Fibroblast of gingiva (primary cell): Measurements from ENCODE around the gene RNF180.
"Not testable (repeated sequence)": the region's sequence is repeated elsewhere in the genome, so short reads cannot be mapped to it uniquely, and the experiment has no call there.

ENCODE experiments used
- DNase-seq: peaks from one replicate; pipeline ENCODE4 v3.0.0-alpha.2; 2011; ENCODE audit warnings: low read depth

The RNF180 gene

DNA sequence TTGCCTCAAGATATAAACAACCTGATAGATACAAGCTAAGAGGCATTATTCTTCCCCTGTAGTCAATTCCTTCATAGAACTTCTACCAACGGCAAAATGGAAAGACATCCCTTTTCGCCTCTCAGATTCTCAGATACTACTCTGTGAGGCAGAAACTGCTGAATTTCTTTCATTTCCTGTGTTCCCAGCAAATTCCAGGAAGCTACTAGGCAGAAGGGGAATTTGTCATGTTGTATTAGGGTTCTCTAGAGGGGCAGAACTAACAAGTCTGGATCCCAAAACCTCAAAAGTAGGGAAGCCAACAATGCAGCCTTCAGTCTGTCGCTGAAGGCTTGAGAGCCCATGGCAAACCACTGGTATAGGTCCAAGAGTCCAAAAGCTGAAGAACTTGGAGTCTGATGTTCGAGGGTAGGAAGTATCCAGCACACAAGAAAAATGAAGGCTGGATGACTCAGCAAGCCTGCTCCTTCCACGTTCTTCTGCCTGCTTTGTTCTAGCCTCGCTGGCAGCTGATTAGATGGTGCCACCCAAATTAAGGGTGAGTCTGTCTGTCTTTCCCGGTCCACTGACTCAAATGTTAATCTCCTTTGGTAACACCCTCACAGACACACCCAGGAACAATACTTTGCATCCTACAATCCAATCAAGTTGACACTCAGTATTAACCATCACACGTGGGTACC, 15.2 kb downstream of the RNF180 start:
- no peak for DNase-seq

DNA sequence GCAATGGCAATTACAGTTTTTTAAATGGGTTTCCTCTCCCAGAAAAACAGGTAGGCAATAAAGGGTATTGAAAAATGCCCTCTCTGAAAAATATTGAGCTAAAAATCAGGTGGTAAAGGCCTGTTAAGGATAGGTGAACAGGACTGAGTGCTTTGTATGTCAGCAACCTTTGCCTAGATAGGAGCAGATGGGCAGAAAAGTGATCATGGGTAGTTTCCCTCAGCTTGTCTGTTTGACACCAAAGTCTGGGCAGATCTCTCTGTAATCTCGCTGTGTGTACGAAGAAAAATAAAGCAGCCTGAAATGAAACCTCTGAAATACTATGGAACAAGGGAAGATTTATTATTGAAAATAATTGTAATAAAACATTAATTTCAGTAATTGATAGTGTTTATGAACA, 15.8 kb downstream of the RNF180 start:
- no peak for DNase-seq

DNA sequence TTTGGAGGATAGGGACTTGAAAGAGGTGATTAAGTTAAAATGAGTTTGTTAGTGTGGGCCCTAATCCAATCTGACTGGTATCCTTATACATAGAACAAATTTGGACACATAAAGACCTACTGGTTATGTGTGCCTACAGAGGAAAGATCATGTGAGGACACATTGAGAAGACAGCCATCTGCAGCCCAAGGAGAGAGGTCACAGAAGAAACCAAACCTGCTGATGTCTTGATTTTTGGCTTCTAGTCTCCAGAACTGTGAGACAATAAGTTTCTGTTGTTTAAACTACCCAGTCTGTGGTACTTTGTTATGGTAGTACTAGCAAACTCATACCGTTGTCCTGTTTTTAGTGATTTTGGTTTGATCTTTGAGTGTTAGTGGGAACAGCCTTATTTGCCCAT, 18.3 kb downstream of the RNF180 start:
- no peak for DNase-seq

DNA sequence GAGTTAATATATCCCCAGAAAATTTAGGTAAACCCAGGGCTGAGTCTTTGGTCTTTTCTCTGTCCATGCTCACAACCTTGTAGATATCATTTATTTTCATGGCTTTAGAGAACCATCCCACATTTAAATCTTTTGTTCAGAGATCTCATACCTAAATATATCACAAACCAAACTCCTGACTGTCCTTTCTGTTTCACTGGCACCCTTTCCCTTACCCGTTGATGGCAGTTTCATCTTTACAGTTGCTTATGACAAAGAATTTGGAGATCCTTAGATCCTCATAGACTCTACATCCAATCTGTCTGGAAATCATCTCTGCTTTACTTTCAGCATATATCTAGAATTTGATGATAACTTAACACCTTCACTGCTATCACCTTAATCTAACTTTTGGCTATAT, 19.2 kb downstream of the RNF180 start:
- DNase-seq, result no peak

DNA sequence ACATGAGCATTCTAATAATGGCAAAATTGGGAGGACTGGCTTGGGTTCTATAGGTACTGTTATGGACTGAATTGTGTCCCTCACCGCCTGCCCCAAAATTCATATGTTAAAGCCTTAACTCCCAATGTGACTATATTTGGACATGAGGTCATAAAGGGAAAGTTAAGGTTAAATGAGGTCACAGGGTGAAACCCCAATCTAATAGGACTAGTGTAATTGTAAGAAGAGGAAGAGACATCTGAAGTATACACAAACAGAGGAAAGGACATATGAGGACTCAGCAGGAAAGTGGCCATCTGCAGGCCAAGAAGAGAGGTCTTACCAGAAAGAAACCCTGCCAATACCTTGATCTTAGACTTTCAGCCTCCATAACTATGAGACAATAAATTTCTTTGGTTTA, 23.1 kb downstream of the RNF180 start:
- no peak for DNase-seq

DNA sequence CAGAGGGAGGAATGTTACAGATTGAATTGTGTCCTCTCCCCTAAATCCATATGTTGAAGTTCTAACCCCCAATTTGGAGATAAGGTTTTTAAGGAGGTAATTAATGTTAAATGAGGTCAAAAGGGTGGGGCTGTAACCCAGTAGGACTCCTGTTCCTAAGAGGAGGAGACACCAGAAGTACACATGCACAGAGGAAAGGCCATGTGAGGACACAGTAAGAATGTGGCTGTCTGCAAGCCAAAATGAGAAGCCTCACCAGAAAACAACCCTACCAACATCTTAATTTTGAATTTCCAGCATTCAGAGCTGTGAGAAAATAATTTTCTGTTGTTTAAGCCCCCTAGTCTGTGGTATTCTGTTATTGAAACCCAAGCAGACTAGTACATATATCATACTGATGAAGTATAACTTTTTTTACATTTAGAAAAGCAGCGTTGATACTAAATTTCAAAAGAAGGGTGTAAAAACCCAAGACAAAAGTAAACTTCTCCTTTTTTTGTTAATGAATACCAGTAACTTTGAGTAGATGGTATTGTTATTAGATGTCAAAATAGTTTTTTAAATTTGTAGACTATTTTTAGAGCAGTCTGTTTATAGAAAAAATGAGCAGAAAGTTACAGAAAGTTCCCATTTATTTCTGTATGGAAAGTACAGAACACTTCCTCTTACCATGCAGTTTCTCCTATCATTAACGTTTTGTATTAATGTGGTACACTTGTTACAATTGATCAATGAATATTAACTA, 25.1 kb downstream of the RNF180 start:
- DNase-seq, result no peak

DNA sequence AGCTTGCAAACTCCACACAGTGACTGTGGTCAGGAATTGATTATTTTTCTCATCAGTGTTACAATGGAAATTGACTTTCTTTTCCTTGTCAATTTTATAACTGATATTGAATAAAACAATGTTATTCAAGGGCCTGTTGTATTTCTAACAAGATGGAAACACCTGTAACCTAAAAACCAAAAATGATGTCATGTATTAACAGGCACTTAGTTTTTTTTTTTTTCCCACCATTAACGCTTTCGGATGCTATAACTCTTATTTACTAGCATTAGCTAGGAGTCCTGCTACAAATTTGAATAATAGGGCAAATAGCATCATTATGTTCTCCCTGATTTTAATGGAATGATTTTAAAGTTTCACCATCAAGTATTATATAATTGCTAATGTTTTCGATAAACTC, 30.3 kb downstream of the RNF180 start:
- no peak for DNase-seq

DNA sequence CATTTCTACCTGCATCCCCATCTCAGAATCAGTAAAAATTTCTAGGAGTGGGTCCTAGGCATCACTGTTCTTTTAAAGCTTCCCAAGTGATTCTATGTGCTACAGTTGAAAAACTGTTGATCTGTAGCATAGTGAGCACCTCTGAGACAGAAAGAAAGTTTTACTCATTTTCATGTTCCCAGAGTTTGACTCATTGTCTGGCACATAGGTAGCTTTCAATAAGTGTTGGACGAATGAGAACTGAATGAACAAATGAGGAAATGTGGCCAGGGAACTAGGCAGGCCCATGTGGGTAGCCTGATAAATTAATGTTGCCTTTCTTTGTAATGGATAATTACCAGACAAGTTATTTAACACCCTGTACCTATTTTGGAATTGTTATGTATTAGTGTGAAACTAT, 33.8 kb downstream of the RNF180 start:
- no peak for DNase-seq

DNA sequence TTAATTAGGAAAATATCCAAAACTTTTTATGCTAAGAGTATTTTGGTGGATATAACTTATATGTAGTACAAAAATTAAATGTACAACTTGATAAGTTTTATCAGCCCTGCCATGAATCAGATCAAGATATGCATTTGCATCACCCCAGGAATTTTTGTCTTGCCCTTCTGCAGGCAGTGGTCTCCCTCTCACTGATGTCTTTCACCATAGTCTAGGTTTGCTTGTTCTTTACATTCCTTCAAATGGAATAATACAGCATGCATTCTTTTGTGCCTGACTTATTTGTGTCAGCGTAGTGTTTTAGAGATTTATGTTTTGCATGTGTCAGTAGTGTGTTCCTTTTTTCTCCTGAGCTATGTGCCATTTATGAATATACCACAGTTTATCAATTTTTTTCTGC, 36.4 kb downstream of the RNF180 start:
- DNase-seq, result no peak

DNA sequence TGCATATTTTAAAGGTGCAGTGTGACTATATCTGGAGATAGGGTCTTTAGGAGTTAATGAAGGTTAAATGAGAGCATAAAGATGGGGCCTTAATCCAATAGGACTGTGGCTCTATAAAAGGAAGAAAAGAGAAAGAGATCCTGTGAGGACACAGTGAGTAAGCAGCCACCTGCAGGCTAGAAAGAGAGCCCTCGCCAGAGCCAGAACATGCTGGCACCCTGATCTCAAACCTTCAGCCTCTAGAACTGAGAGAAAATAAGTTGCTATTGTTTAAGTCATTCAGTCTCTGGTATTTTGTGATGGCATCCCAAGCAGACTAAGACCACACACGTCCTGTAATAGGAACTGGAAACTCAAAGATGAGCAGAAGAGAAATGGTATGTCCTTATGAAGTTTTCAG, 41.0 kb downstream of the RNF180 start:
- DNase-seq, result no peak

DNA sequence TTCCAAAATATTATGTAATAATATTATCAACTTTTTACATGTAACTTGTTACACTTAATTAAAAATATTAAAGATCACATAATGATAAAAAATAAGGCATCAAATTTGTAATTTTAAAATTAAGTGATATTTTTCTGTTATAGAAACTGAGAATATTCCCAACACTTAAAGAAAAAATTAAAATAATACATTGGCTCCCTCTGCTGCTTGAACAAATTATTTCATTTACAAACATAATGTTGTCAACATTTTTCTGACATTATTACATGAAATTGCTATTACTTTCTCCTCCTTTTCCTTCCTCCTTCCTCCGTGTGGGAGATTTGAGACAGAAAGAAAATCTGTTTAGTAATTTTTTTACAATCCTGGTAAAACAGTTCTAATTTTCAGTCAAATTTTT, 42.3 kb downstream of the RNF180 start:
- no peak for DNase-seq

DNA sequence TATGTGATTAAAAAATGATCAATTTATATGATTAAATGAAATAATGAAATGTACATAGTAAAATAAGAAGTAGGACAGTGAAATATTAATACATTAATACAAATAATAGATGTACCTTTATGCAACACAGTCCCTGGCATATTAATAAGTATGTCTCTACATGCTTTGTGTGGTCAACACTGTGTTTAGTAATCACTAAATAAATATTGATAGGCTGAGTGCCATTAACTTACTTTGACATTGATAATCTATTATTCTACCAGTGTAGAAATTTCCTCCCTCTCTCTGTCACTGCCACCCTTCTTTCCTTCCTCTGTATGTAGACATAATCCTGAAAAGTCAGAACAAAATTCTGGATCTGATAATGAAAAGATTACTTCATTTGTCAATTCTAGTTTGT, 43.7 kb downstream of the RNF180 start:
- DNase-seq, result no peak

DNA sequence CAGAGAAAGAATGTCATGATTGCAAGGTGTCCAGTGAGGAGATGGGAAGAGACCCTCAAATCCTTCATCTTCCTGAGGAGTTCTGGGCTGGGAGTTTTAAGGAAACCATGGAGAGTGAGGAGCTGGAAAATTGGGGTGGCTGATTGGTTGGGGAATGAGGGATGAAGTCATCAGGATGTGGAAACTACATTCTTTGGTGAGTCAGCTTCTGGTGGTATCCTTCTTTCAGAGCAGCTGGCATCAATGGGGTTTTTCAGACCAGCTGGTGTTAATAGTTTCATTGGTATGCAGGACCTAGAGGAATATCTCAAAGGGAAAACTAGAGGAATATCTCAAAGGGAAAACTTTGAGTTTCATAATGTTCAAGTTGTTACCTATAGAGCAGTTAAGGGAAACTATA, 45.2 kb downstream of the RNF180 start:
- DNase-seq, result peak; percentile 82

DNA sequence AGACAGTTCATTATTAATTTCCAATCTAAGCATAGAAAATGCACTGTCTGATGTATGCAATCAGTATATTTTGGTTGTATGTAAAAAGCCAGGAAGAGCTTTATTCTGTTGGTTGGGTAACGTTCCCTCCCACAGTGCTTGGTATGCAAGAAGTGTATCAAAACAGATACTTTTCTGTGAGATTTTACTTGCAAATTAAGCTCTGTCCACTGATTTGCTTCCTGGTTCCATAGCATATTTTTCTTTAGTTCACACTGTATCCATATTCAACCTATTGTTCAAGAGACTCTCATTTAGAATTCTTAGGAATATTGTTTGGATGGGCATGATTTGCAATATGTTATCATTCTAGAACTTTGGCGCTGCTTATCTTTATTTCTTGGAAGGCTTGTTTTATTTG, 47.4 kb downstream of the RNF180 start:
- no peak for DNase-seq

DNA sequence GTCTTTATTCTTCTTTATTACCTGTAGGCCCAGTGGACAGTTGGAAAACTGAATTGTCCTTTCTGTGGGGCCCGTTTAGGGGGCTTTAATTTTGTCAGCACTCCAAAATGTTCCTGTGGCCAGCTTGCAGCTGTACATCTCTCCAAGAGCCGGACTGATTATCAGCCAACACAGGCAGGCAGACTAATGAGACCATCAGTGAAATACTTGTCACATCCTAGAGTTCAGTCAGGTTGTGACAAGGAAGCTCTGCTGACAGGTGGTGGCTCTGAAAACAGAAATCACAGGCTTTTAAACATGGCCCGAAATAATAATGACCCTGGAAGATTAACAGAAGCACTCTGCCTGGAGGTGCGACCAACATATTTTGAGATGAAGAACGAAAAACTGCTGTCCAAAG, 47.9 kb downstream of the RNF180 start:
- no peak for DNase-seq

DNA sequence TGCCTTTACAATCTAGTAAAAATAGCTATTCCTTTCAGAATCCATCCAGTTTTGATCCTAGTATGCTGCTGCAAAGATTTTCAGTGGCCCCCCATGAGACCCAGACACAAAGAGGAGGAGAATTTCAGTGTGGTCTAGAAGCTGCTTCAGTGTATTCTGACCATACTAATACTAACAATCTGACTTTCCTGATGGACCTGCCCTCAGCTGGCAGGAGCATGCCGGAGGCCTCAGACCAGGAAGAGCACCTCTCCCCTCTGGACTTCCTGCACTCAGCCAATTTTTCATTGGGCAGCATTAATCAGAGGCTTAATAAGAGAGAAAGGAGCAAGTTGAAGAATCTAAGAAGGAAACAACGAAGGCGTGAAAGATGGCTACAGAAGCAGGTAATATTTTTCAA, 48.5 kb downstream of the RNF180 start:
- DNase-seq, result no peak

DNA sequence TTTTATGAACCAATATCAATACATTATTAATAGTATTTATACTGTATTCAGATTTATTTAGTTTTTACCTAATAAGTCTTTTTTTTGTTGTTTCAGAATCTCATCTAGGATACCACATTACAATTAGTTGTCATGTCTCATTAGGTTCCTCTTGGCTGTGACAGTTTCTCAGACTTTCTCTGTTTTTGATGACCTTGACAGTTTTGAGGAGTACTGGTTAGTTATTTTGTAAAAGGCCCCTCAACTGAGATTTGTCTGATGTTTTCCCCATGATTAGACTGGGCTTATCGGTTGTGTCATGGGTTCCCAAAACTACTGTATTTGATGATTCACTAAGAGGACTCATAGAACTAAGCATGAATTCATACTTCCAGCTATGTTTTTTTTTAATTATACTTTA, 56.3 kb downstream of the RNF180 start:
- DNase-seq, result no peak

DNA sequence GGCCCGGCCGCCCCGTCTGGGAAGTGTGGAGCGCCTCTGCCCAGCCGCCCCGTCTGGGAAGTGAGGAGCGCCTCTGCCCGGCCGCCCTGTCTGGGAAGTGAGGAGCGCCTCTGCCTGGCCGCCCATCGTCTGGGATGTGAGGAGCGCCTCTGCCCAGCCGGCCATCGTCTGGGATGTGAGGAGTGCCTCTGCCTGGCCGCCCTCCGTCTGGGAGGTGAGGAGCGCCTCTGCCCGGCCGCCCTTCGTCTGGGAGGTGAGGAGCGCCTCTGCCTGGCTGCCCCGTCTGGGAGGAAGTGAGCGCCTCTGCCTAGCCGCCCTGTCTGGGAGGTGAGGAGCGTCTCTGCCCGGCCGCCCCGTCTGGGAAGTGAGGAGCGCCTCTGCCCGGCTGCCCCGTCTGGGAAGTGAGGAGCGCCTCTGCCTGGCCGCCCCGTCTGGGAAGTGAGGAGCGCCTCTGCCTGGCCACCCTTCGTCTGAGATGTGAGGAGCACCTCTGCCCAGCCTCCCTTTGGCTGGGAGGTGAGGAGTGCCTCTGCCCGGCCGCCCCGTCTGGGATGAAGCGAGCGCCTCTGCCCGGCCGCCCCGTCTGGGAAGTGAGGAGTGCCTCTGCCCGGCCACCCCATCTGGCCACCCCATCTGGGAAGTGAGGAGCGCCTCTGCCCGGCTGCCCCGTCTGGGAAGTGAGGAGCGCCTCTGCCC, 59.8 kb downstream of the RNF180 start:
- not testable (repeated sequence) for DNase-seq

DNA sequence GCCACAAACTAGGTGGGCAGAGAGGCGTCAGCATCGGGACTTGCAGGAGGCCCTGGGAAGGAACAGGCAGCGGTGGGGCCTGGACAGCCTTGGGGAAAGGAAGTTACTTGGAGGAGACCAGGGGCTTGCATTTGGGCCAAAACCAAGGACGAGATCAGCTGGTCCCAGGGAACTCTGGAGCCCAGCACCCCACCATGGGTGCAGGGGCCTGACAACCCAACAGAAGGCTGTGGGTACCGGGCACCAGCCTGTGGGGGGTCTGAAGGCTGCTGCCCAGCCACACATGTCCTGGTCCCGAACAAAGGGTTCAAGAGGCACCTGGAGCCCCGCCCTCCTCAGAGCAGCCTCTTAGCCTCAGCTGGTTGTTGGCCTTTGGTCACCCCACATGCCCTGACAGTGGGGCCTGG, 61.5 kb downstream of the RNF180 start:
- not testable (repeated sequence) for DNase-seq

DNA sequence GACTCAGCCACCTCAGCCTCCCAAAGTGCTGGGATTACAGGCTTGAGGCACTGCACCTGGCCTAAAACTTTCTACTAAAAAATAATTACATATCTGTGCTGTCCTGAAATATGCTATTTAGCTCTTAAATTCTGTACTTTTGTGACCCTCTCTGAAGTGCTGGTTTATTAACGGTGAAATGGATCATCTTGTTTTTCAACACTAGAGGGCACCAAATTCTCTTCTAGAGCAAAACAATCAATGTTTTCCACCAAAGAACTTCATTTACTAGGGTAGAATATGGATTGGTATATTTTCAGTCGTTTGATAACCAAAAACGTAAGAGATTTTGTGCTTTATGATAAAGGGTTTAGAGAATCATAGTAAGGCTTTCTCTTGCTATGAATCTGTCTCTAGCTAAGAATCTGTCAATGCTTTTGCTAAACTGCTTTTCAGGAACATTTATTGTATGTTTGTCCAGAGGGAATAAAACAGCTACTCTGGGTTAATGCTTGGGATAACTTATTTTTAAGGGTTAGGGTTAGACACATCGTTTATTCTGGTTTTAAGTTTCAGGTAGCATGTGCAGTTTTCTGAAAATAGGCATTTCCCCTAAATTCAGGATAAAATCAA, 63.6 kb downstream of the RNF180 start:
- peak; percentile 6 for DNase-seq

DNA sequence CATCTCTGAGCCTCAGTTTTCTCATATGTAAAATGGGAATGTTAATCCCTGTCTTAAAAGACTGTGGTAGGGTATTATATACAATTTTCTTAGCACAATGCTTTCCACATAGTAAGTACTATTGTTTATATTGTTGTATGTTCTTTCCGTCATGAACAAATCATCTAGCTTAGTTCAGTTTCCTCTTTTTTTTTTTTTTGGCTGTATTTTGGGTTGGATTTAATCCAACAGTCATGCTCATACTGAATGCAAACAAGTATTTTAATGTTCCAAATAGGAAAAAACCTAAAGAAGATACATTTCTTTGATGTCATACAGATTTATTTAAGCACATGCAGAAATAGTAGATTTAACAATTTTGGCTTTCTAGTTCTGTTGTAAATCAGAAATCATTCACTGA, 95.1 kb downstream of the RNF180 start:
- DNase-seq, result no peak

DNA sequence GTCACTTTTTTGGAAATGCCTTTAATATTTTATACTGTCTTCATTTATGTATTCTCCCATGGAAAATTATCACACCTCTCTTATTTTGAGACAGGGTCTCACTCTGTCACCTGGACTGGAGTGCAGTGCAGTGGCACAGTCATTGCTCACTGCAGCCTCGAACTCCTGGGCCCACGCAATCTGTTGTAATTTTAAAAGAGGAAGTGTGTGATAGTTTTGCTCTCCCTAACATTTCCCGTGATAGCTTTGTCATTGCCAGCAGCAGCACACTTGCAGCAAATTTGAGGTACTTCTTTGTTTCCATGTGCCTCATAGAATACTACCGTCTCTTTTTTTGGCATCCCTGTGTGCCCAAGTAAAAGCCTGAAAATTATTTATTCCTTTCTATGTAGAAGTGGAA, 103.5 kb downstream of the RNF180 start:
- DNase-seq, result no peak

DNA sequence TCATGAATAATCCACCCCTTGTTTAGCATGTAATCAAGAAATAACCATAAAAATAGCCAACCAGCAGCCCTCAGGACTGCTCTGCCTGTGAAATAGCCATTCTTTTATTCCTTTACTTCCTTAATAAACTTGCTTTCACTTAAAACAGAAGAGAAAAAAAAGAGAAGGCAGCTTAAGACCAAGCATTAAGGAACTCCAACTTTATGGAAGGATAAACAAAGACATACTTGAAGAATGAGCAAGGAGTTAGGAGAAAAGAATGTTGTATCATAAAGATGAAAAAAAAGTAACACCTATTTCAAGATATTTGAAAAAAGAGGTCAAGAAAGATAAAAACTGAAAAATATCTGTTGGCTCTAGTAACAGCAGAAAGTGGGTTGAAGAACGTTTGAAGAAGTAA, 107.6 kb downstream of the RNF180 start:
- DNase-seq, result no peak
